HepG2 (cell line): Measurements from ENCODE around the gene HNRNPL. TPM values are rescaled to one million over a fixed set of nuclear protein-coding genes. Genes with fewer than 3 reads are reported as not detected.

Source experiments
- ADNP ChIP-seq: sonication (generic); formaldehyde crosslinking; IDR thresholded peaks from 2 replicates; pipeline ENCODE4 v1.4.0; 2020; ENCODE audit warnings: missing genetic modification reagents
- ARID4A ChIP-seq: sonication (generic); formaldehyde crosslinking; IDR thresholded peaks from 2 replicates; pipeline ENCODE4 v1.5.0; 2020; ENCODE audit warnings: mild to moderate bottlenecking, missing genetic modification reagents, borderline replicate concordance
- CENPT ChIP-seq: sonication (generic); formaldehyde crosslinking; IDR thresholded peaks from 2 replicates; pipeline ENCODE4 v1.8.0; 2022; ENCODE audit warnings: low read depth, mild to moderate bottlenecking, moderate library complexity, missing genetic modification reagents
- CREB1 ChIP-seq, 2 experiments: fragments of 450-650 bp in 1 of 2; IDR thresholded peaks; 2 replicates each; pipeline ENCODE4 v1.6.1; 2016 to 2017; ENCODE audit warnings: control low read depth in 1 of 2, mild to moderate bottlenecking in 1 of 2, missing compliant biosample characterization in 1 of 2, missing genetic modification characterization in 1 of 2
- FOSL2 ChIP-seq: sonication (generic); formaldehyde crosslinking; IDR thresholded peaks from 2 replicates; pipeline ENCODE4 v1.4.0; 2020; ENCODE audit warnings: missing genetic modification reagents
- GTF2F1 ChIP-seq: fragments of 150-350 bp; IDR thresholded peaks from 2 replicates; pipeline ENCODE4 v1.6.1; 2014; ENCODE audit warnings: low read length
- KAT8 ChIP-seq: IDR thresholded peaks from 2 replicates; pipeline ENCODE4 v1.6.1; 2016; ENCODE audit warnings: missing genetic modification reagents, missing compliant biosample characterization
- KDM1A ChIP-seq: IDR thresholded peaks from 2 replicates; pipeline ENCODE4 v1.6.1; 2016; ENCODE audit warnings: missing compliant biosample characterization
- MEF2D ChIP-seq: sonication (generic); formaldehyde crosslinking; IDR thresholded peaks from 2 replicates; pipeline ENCODE4 v1.5.1; 2020; ENCODE audit warnings: mild to moderate bottlenecking, missing genetic modification reagents
- MEIS2 ChIP-seq: sonication (generic); formaldehyde crosslinking; IDR thresholded peaks from 2 replicates; pipeline ENCODE4 v1.9.0; 2021; ENCODE audit warnings: mild to moderate bottlenecking, missing genetic modification reagents
- NRL ChIP-seq: sonication (generic); formaldehyde crosslinking; IDR thresholded peaks from 2 replicates; pipeline ENCODE4 v1.5.0; 2020; ENCODE audit warnings: missing genetic modification reagents, mild to moderate bottlenecking, moderate library complexity, borderline replicate concordance
- PAWR ChIP-seq: sonication (generic); formaldehyde crosslinking; IDR thresholded peaks from 2 replicates; pipeline ENCODE4 v1.4.0; 2020; ENCODE audit warnings: missing genetic modification reagents, mild to moderate bottlenecking, borderline replicate concordance
- PBX3 ChIP-seq: sonication (generic); formaldehyde crosslinking; IDR thresholded peaks from 2 replicates; pipeline ENCODE4 v1.8.1; 2023; ENCODE audit warnings: missing genetic modification reagents, inconsistent platforms, borderline replicate concordance
- RFX3 ChIP-seq: IDR thresholded peaks from 2 replicates; pipeline ENCODE4 v1.6.1; 2016; ENCODE audit warnings: missing biosample characterization, missing genetic modification reagents
- RORA ChIP-seq: sonication (generic); formaldehyde crosslinking; IDR thresholded peaks from 2 replicates; pipeline ENCODE4 v1.5.0; 2020; ENCODE audit warnings: mild to moderate bottlenecking, missing genetic modification reagents, moderate library complexity
- SMC3 ChIP-seq: IDR thresholded peaks from 2 replicates; pipeline ENCODE4 v1.6.1; 2011; ENCODE audit warnings: low read length, improper control_type of control experiment
- SRY ChIP-seq: sonication (generic); formaldehyde crosslinking; IDR thresholded peaks from 2 replicates; pipeline ENCODE4 v1.8.0; 2022; ENCODE audit warnings: mild to moderate bottlenecking, missing genetic modification reagents
- SYNCRIP ChIP-seq: fragments of 200-400 bp; formaldehyde crosslinking; IDR thresholded peaks from 2 replicates; pipeline ENCODE4 v1.6.1; 2018; ENCODE audit warnings: mild to moderate bottlenecking, low read depth, low read length; ENCODE audit not compliant: insufficient read depth
- TBX3 ChIP-seq: fragments of 450-650 bp; IDR thresholded peaks from 2 replicates; pipeline ENCODE4 v1.6.1; 2017; ENCODE audit warnings: antibody characterized with exemption, mild to moderate bottlenecking, inconsistent platforms, borderline replicate concordance
- ZBTB7A ChIP-seq: sonication (generic); formaldehyde crosslinking; IDR thresholded peaks from 2 replicates; pipeline ENCODE4 v1.8.0; 2022; ENCODE audit warnings: mild to moderate bottlenecking, missing genetic modification reagents
- ZFP90 ChIP-seq: sonication (generic); formaldehyde crosslinking; IDR thresholded peaks from 2 replicates; pipeline ENCODE4 v1.8.0; 2022; ENCODE audit warnings: missing genetic modification reagents, mild to moderate bottlenecking, inconsistent platforms, borderline replicate concordance
- ZNF207 ChIP-seq: fragments of 450-650 bp; IDR thresholded peaks from 2 replicates; pipeline ENCODE4 v1.6.1; 2016; ENCODE audit warnings: antibody characterized with exemption, borderline replicate concordance
- ZNF274 ChIP-seq: sonication (generic); formaldehyde crosslinking; IDR thresholded peaks from 2 replicates; pipeline ENCODE4 v1.5.1; 2020; ENCODE audit warnings: mild to moderate bottlenecking, missing genetic modification reagents
- ZNF3 ChIP-seq: IDR thresholded peaks from 2 replicates; pipeline ENCODE4 v1.7.0; 2017; ENCODE audit warnings: inconsistent platforms
- ZNF503 ChIP-seq: sonication (generic); formaldehyde crosslinking; IDR thresholded peaks from 2 replicates; pipeline ENCODE4 v1.4.0; 2020; ENCODE audit warnings: missing genetic modification reagents
- ZNF879 ChIP-seq: sonication (generic); formaldehyde crosslinking; IDR thresholded peaks from 2 replicates; pipeline ENCODE4 v1.8.1; 2023; ENCODE audit warnings: missing genetic modification reagents
- polyA plus RNA-seq, 8 experiments: library from polyadenylated mRNA; depleted of rRNA in 3 of 8; stranded (reverse) in 7 of 8; unstranded in 1 of 8; fragments of >200 nt; fragmentation: Illumina TruSeq in 4 of 8; extraction: Trizol in 4 of 8; gene quantifications; 2 replicates each; pipeline versions ENCODE4 v1.2.1 to v1.2.3, GENCODE V29; 2011 to 2016; ENCODE audit warnings: low read depth in 4 of 8, missing spikeins in 1 of 8, mixed read lengths in 1 of 8; ENCODE audit not compliant: insufficient read depth in 1 of 8
- total RNA-seq, 5 experiments: library from RNA; depleted of rRNA; stranded (reverse); fragments of >200 nt; fragmentation: Illumina TruSeq; extraction: Trizol; gene quantifications; 2 replicates each; pipeline ENCODE4 v1.2.3, GENCODE V29; 2016; ENCODE audit warnings: low read depth in 1 of 5

HNRNPL gene
- total and polyA plus RNA-seq, 2 of the 13 experiments (the other 11 are each of a cell fraction or from before 2014, with no cell fraction given): 156 to 278 TPM

- TF ChIP-seq ARID4A (no peak), RFX3 (CRISPR knock-in tag) (no peak), ZNF3 (CRISPR knock-in tag) (no peak), ZNF879 (no peak), RORA (CRISPR knock-in tag) (no peak), ZNF274 (CRISPR knock-in tag) (no peak), CREB1 (IDR thresholded peaks at IDR 0.05) (no peak), CREB1 (CRISPR knock-in tag; IDR thresholded peaks at IDR 0.05) (no peak), PBX3 (CRISPR knock-in tag) (no peak), ZNF503 (0 out of 2 replicates have a peak, but pooled peaks have one; percentile 50), GTF2F1 (no peak), PAWR (CRISPR knock-in tag) (peak; percentile 40; the same call in 1 of the 2 replicates), MEIS2 (CRISPR knock-in tag) (0 out of 2 replicates have a peak, but pooled peaks have one; percentile 15), SYNCRIP (no peak), SMC3 (peak; percentile 12; the same call in 1 of the 2 replicates), KAT8 (CRISPR knock-in tag) (no peak), ADNP (CRISPR knock-in tag) (peak; percentile 32; the same call in 1 of the 2 replicates), NRL (CRISPR knock-in tag) (no peak; the same call in 1 of the 2 replicates), MEF2D (CRISPR knock-in tag) (no peak), ZFP90 (CRISPR knock-in tag) (no peak), SRY (CRISPR knock-in tag) (no peak), KDM1A (CRISPR knock-in tag) (0 out of 2 replicates have a peak, but pooled peaks have one; percentile 6), FOSL2 (CRISPR knock-in tag) (no peak; the same call in 1 of the 2 replicates), TBX3 (no peak), CENPT (CRISPR knock-in tag) (no peak), ZNF207 (no peak), ZBTB7A (CRISPR knock-in tag) (peak; percentile 44; the same call in 1 of the 2 replicates)
These were observed 18.6 kb downstream of the HNRNPL start (continued) for GRCh38 chr19:38831142-38831605.
